ENCODE data around the gene IL12RB2.

Gene IL12RB2

DNA sequence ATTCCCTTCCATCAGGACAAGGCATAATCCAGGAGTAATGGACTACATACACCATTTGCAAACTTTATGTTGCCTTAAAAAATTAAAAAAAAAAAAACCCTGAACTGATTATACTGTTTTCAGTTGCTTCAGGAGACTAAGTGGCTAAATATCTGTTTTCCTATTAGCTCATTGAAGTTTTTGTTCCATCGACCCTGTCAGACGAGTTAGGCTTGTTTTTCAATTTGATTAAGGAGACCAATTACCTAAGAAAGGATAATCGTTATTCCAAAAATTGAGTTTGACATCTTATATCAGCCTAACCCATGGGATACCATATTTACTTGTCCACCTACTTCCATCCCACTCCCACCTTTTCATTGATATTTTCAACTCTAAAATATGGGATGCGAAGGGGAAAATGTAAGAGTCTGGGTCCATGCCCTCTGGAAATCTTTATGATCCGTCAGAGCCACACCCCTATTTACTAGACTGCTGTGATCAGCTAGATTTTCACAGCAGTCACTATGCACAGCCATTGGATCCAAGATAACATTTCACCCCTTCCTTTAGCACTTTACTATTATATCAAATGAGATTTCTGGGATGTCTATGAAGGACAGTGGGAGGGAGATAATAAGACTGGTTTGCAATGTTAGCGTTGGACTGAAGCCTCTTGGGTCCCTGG, 41.0 kb downstream of the IL12RB2 start:
- DNase-seq (ENCODE audit: low read depth in 2 of 2): no peak

GRCh38 chr1:67350783-67351182, 43.1 kb downstream of the IL12RB2 start:
- no peak for DNase-seq (ENCODE audit: low read depth in 2 of 2)

DNA sequence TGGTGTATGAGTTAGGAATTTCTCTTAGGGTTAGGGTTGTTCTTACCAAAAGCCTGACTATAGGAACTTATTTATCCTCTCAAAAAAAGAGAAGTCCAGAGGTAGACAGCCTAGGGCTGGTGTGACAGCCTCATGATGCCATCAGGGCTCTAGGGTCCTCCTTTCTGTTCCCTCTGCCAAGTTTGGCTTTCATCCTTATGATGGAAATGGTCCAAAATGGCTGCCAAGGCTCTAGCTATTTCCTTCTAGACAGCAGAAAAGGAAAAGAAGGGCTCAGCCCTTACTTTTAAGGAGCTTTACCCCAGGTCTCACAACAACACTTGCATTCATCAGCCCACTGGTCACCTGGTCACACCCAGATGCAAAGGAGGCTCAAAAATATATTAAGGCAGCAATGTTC, 44.5 kb downstream of the IL12RB2 start:
- no peak for DNase-seq (ENCODE audit: low read depth in 2 of 2)

DNA sequence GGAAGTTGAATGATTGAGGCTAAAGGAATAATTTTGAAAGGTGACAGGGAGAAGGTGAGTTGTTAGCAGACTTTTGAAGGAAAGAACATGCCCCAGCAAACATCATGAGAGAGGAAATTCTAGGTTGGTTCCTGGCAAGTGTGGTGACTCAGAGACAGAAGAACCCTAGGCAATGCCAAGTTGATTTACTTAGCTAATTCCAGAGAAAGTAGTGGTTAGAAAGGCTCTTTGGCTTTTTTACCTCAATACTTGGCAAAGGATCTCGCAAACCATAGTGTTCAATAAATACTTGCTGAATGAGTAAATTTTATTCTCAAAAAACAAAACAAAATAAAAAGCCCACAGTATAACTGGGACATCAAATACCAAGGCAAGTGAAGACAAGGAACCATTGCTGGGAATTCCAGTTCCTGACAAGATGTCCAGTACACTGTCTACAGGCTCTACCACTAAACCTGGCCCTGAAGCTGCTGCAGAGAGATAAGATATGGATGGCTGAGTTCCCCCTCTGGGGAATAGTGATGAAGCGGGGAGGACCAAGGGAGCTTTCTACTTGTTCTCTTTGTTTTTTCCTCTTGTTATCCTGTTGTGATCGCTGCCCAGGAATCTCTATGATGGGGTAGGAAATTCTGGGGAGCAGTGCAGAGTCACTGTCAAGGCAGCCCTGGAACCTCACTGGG, 48.2 kb downstream of the IL12RB2 start:
- DNase-seq (ENCODE audit: low read depth in 2 of 2): no peak

DNA sequence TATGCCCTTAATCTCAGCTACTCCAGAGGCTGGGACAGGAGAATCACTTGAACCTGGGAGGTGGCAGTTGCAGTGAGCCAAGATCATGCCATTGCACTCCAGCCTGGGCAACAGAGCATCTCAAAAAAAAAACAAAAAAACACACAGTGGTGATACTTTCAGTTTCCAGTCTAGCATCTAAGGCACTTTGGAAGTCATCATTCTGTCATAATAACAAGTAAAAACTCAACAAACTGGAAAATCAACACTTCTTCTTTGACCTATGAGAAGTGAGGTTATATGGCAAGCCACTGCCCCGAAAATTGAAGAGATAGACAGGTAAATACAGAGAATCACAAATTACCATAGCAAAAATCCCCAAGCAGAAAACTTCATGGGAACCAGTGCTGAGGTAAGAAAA, 51.9 kb downstream of the IL12RB2 start:
- no peak for DNase-seq (ENCODE audit: low read depth in 2 of 2)

GRCh38 chr1:67361641-67362040, 54.0 kb downstream of the IL12RB2 start:
- DNase-seq (ENCODE audit: low read depth in 2 of 2): no peak

DNA sequence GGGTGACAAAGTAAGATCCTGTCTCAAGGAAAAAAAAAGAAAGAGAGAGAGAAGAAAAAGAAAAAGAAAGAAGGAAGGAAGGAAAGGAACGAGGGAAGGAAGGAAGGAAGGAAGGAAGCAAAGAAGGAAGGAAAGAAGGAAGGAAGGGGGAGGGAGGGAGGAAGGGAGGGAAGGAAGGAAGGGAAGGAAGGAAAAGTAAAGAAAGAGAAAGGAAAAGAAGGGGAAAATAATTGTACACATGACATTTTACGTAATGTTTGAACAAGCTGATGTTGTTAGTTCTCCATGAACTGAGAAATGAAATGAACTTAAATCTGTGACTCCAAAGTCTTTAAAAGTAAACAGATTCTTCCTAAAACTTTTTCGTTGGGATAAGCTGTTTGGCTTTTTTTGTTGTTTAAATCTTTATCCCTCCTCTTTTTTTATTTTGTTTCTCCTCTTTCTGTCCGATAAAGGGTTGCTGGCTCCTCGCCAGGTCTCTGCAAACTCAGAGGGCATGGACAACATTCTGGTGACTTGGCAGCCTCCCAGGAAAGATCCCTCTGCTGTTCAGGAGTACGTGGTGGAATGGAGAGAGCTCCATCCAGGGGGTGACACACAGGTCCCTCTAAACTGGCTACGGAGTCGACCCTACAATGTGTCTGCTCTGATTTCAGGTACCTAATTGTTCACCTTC, 59.8 kb downstream of the IL12RB2 start:
- no peak for DNase-seq (ENCODE audit: low read depth in 2 of 2)

DNA sequence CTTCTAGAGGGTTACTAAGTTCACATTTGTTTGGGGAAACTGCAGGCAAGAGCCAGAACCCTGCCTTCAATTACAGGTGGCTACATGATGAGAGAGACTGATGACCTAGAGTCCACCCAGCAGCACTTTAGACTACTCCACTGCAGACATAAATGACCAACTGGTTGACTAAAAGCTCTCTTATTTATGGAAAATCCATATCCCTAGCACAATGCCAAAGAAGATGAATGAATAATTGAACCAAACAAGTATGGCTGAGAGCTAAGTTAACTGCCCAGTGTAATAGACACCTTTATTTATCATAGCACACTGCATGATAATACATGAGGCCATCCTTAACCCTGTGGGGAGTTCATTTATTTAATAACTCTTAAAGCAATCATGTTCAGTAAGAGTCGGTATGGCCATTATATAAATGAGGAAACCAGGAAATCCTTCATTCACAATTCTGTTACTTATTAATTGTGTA, 60.4 kb downstream of the IL12RB2 start:
- no peak for DNase-seq (ENCODE audit: low read depth in 2 of 2)

DNA sequence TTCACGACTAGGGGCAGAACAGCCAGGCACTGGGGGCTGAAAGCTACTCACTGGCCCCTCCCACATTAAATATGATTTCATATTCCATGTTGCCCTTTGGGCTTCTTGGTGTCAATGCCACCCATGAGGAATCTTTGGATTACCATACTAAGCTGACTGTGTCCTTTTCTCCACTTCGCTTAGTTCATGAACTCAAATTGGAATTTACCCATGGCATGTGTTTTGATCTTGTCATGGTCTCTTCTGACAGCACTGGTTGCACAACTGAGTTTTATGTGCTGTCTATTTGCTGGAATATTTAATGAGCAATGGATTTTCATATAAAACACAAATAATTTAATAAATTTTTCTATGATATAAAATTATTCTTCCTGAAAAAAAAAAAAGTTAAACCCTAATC, 63.4 kb downstream of the IL12RB2 start:
- no peak for DNase-seq (ENCODE audit: low read depth in 2 of 2)

DNA sequence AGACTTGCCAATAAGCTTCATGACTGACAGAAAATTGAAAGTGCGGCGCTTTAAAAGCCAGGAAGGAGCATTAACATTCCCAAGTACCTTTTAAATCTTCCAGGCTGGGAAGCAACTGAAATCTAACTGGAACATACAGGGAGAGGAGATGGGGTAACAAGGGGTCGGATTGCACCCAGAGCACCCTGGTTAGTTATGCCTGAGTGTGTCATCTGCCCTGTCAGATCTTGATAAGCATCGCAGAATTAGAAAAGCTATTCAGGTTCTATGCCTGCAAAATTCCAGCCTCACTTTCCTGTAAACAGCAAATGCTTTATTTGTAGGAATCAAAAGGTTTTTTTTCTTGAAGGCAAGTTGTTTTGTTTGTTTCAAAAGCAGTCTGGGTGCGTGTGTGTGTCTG, 64.0 kb downstream of the IL12RB2 start:
- no peak for DNase-seq (ENCODE audit: low read depth in 2 of 2)

DNA sequence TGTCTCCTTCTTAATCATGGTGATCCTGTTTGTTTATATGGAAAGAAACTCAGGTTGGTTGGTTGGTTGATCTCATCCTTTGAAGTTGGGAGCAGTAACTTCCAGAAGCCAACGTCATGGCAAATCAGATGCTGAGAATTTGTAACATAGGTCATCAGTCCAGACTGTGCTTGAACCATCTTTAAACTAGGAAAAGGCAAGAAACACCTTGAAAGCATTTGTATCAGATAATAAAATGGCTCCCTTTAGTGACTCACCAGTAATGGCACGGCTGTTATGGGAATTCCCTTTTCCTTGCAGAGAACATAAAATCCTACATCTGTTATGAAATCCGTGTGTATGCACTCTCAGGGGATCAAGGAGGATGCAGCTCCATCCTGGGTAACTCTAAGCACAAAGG, 64.5 kb downstream of the IL12RB2 start:
- DNase-seq (ENCODE audit: low read depth in 2 of 2): no peak

DNA sequence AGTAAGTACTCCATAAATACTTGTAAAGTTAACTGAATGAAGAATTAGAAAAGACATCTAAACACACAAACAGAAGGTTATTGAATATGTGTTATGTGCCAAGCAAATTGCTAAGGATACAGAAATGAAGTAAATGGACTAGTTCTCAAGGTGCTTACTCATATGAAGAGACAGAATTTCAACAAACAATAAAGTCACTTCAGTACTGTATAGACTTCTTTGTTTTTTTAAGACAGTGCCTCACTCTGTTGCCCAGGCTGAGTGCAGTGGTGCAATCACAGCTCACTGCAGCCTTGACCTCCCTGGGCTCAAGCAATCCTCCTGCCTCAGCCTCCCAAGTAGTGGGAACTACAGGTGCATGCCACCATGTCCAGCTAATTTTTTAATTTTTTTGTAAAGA, 65.2 kb downstream of the IL12RB2 start:
- DNase-seq (ENCODE audit: low read depth in 2 of 2): no peak

DNA sequence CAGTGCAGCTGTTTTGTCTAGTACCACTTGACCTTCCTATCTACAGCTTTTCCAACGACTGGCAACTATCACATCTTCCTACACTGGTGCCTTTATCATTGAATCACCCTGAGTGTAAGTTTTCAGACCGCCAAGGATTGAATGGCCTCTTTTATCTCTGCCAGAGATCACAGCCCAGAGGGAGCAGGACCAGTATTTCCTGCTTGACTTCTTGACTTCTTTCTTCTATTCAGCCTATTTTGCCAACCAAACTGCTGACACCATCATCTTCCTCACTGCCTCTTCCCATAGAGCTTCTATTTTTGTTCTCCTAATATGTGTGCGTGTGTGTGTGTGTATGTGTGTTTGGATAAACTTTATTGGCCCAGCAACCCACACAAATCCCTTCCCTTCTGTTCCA, 68.7 kb downstream of the IL12RB2 start:
- no peak for DNase-seq (ENCODE audit: low read depth in 2 of 2)

DNA sequence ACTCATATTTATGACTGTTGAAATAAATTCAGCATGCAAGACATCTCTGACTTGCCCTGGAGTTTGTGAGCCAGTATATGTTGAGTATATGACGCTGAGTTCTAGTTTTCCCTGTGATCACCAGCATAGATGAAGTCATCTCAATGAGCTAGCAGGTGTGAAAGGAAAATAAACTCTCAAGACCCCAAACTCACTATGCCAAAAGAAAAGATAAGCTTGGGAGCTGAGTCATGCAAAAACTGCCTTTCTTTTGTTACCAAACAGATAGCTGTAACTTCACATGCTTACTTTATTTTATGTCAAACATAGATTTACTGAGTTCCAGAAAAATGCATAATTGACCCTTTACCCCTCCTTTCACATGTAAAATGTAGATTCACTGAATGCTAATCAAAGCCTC, 69.6 kb downstream of the IL12RB2 start:
- DNase-seq (ENCODE audit: low read depth in 2 of 2): no peak

DNA sequence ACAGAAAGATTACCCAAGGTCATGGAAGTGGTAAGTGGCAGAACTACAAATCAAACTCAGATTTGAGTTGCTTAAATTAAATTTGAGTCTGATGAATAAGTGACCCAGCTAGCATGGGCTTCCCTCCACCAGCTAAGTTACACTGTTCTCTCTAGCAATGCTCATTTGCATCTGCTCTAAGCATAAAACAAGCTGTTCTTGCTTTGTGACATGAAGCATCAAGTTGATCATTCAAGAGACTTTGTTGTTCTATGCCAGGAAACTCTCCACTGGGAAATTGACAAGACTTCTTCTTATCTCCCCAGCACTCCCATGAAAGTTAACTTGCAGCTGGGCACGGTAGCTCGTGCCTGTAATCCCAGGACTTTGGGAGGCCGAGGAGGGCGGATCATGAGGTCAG, 73.5 kb downstream of the IL12RB2 start:
- DNase-seq (ENCODE audit: low read depth in 2 of 2): no peak

- no peak for DNase-seq (ENCODE audit: low read depth in 2 of 2)
Measured at GRCh38 chr1:67382292-67382691, 74.6 kb downstream of the IL12RB2 start.

- no peak for DNase-seq (ENCODE audit: low read depth in 2 of 2)
Measured at GRCh38 chr1:67383999-67384638, 76.4 kb downstream of the IL12RB2 start.

DNA sequence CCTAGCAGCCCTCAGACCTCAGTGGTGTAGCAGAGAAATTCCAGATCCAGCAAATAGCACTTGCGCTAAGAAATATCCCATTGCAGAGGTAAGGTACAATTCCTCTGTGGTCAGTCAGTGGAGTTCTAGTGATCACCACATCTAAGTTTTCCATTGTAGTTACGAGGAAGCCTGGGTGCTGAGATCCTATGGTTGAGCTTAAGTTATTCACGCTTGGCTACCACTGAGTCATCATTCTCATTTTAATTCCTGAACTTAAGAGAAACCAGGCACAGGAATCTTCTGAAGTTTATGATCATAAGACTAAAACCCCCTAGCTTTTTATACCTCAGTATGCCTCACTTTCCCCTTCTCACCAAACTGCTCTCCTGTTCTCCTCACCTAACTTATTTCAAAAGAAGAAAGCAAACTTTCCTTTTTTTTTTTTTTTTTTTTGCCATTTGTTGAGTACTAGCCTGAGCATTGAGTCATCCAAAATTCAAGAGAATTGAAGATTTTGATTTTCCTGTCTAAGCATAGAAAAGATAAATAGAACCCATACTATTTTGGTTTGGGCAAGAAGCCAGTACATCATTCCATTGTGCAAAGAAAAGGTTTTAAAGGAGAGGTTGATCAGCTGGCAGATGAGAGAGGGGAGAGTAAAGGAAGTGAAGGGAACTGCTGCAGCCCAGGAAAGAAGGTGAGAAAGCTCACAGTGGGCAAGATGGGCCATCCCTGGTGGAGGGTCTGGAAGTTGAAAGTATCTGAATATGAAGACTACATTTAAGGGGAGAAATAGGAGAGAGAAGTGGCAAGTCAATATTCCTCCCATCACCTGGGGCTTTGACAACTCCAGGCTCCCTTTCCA, 82.6 kb downstream of the IL12RB2 start:
- DNase-seq (ENCODE audit: low read depth in 2 of 2): no peak

DNA sequence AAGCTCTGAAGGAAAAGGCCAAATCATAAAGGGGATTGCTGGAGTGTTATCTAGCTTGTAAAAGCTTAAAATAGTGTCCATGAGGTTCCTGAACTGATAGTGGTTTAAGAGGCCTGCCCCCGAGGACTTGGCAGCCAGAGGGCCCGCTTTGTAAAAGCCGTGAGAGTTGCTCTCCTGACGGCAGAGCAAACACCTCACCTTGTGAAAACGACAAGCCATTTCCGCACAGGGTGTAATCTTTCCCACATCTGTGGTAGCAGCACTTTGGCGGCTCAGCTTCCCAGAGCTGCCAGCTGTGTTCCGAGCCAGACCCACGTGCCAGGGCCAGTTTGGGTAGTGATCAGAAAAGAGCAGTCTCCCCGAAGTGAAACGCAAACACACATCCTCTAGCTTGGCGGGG, 85.6 kb downstream of the IL12RB2 start:
- DNase-seq (ENCODE audit: low read depth in 2 of 2): no peak

DNA sequence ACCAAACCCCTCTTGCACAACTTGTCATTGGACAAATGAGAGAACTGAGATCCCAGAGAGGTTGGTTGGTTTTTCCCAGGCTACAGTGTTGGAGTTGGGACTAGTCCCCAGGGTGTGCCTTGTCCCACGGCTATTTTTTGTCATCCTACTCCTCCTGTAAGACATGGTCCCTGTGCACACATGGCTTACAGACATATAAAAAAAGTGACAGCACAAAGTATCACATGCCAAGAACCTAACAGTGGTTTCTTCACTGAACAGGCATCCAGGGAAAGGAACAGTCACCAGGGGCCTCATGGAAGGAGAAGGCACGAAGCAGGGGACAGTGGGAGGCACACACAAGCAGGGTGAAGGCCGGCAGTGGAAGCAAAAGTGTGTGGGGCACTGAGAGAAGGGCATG, 86.1 kb downstream of the IL12RB2 start:
- no peak for DNase-seq (ENCODE audit: low read depth in 2 of 2)

- no peak for DNase-seq (ENCODE audit: low read depth in 2 of 2)
Measured at GRCh38 chr1:67394548-67394947, 86.9 kb downstream of the IL12RB2 start.

All from stimulated activated CD8-positive, alpha-beta memory T cell treated with anti-CD3 and anti-CD28 coated beads, Interleukin-2, amount 100 ng/mL, for 1 hour (primary cell).